ENCODE results near the gene MED29. TPM values are rescaled to one million over a fixed set of nuclear protein-coding genes. Genes with fewer than 3 reads are reported as not detected.

Gene MED29
- total RNA-seq (2014; rRNA removed): 17.0 and 30.1 TPM in 2 replicates
- Bru-seq, nascent RNA: percentile 65 among the genes with signal in this experiment
- percentile 81 among the genes with signal in this experiment for BruChase-seq, experiment 1, labeled RNA remaining after a 6-hour chase
- percentile 76 among the genes with signal in this experiment for BruChase-seq, experiment 2, labeled RNA remaining after a 2-hour chase
- long read RNA-seq, transcript MED29-201 (4 exons, 3,653 nt): major isoform, 24 of 47 reads
- long read RNA-seq, partial matches to known transcripts: 1 of 47 reads
- long read RNA-seq, other reads (novel, unspliced or antisense): 22 of 47 reads

DNA sequence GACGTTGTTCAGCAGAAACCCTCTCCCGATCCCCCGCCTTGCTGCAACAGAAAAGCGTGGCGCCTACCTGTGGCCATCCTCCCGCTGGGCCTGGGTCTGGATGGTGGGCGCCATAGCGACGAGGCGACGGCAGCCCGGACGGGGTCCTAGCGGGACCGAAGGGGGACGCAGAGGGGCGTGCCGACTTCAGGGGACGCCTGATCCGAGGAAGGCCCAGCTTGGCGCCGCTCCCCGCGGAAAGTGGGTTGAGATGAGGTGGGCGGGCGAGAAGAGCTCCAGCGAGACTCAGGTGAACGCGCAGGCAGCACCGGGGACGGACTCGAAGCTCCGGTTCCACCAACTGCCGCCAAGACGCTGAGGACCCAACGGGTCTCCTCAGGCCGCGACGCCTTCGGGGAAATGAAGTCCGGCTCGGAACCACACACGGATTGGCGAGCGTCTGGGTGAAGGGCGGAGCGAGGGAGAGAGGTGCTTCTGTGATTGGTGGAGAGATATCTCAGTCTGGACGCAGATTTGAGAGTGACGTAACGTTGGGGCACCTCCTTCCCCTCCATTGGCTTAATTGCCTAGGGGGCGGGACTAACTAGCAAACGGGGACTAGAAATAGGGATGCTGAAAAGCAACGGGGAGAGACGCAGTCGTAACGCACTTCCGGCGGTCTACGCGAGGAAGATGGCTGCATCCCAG, at the start of gene MED29, which contains the start of gene PAF1:
TSS of gene MED29 (plus strand) at position 628 of the 687 bp plus-strand sequence. CDS start at position 673, 45 bp downstream.
TSS of gene PAF1 (minus strand) at position 356 of the 687 bp plus-strand sequence. CDS start at position 114, 242 bp downstream.
- intact Hi-C loops (cut with micrococcal nuclease): no loop called here
- Histone ChIP-seq H3K4me2 (ENCODE audit: low read length) (peak within 1 kb of the TSS; percentile 96), H3K9ac (ENCODE audit: low read length) (peak within 1 kb of the TSS; percentile 95), H3K9me3 (ENCODE audit: low read length) (no peaks in the 10 kb centered on the region), H3K27ac (ENCODE audit: low read length) (peak within 1 kb of the TSS; percentile 81), H3K9me2 (replicated peaks; ENCODE audit: low read length) (no peaks in the 10 kb centered on the region), H3K4me1 (ENCODE audit: insufficient read depth, low read length) (peaks cover 6% of the 10 kb centered on the region; the same call in 1 of the 2 replicates), H3K27me3 (ENCODE audit: low read length) (no peaks in the 10 kb centered on the region), H3K79me2 (ENCODE audit: low read length) (peaks cover 25% of the 10 kb centered on the region), H4K20me1 (ENCODE audit: low read length) (no peaks in the 10 kb centered on the region), H3K36me3 (ENCODE audit: low read depth, low read length) (no peaks in the 10 kb centered on the region; the same call in none of the 2 replicates), H3F3A (ENCODE audit: low read length, unreplicated experiment) (no peaks in the 10 kb centered on the region), H2AFZ (ENCODE audit: low read length) (peak within 1 kb of the TSS; percentile 92), H3K4me3 (ENCODE audit: low read length) (peak within 1 kb of the TSS; percentile 97)
- BruUV-seq (replicated peaks): no TSS peak
- DNase-seq: peak; percentile 98
- TF ChIP-seq EZH2phosphoT487 (IDR thresholded peaks at IDR 0.05; ENCODE audit: borderline replicate concordance, low read length) (no peak), CTCF (conservative IDR thresholded peaks at IDR 0.05; ENCODE audit: low read depth, low read length) (no peak), EZH2 (IDR thresholded peaks at IDR 0.05; ENCODE audit: low read length, unreplicated experiment) (no peak)
- peak; percentile 95 for ATAC-seq
- ChIA-PET CTCF (interaction anchor here (0.6 kb wide), 1 partner anchor 109 kb away, joined by 8 read pairs; no protein-coding TSS in a partner anchor), POLR2A (ENCODE audit: unreplicated experiment) (interaction anchor here (0.9 to 1.6 kb wide), 2 partner anchors 11 to 13 kb away, joined by 4 read pairs; no protein-coding TSS in a partner anchor)

DNA sequence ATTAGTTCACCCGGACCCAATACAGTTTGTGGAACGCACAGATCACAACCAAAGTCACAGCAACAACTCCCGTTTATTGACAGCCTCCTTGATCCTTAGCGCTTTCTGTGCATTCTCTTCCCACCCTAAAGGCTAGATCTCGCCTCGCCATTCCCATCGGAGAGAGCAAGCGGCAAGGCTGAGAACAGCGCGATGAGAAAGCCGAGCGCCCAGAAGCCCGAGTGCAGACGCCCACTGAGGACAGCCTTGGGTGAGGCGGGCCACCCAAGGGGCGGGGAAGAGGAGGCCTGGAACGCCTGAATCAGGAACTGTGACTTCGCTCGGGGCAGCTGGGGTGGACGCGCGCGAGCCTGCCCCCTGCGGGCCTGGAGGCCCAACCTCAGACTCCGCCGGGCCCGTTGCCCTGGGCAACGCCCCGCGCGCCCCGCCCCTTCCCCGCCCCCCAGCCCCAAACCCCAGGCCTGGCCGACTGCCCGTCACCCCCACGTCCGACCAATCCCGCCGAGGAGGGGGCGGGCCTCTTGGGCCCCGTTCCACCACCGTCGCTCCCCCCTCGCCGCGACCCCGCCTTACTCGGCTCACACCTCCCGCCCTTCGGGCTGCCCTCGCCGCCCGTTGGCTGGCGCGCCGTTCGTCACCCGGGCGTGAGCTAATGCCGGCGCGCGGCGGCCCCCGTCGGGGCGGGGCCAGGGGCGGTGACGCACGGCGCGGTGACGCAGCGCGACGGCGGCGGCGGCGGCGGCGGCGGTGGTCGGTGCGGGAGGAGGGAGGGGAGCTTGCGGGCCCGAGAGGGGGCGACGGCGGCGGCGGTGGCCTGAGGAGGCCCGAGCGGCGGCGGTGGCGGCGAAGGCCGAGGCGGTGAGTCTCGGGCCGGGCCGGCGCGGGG, 49.2 kb upstream of the MED29 start, which contains the start of gene SAMD4B:
TSS of gene SAMD4B (plus strand) at position 703 of the 886 bp plus-strand sequence. CDS start 14,473 bp downstream, outside the sequence.
- DNase-seq (peak; percentile 94), ATAC-seq (peak; percentile 89)
- peaks cover 47% of the 10 kb centered on the region for H3K79me2 ChIP-seq (ENCODE audit: low read length)
- H3K4me3 ChIP-seq (ENCODE audit: low read length): peak within 1 kb of the TSS; percentile 79
- peak within 1 kb of the TSS; percentile 90 for H3K9ac ChIP-seq (ENCODE audit: low read length)
- no peaks in the 10 kb centered on the region for H3K9me3 ChIP-seq (ENCODE audit: low read length)
- H3K4me2 ChIP-seq (ENCODE audit: low read length): peak within 1 kb of the TSS; percentile 91
- H3K4me1 ChIP-seq (ENCODE audit: insufficient read depth, low read length): peaks cover 12% of the 10 kb centered on the region
- H3K27ac ChIP-seq (ENCODE audit: low read length): no peak within 1 kb of the TSS
- TF ChIP-seq EZH2 (IDR thresholded peaks at IDR 0.05; ENCODE audit: low read length, unreplicated experiment): no peak
- TF ChIP-seq CTCF (conservative IDR thresholded peaks at IDR 0.05; ENCODE audit: low read depth, low read length): peak; percentile 41
- TF ChIP-seq EZH2phosphoT487 (IDR thresholded peaks at IDR 0.05; ENCODE audit: borderline replicate concordance, low read length): no peak
- no peaks in the 10 kb centered on the region for H4K20me1 ChIP-seq (ENCODE audit: low read length)
- ChIA-PET POLR2A (ENCODE audit: unreplicated experiment) (interaction anchor here (0.6 to 0.7 kb wide), 3 partner anchors 56 to 349 kb away, joined by 3 to 4 read pairs (median 3); no protein-coding TSS in a partner anchor), CTCF (no interaction called here)
- H3F3A ChIP-seq (ENCODE audit: low read length, unreplicated experiment): no peaks in the 10 kb centered on the region
- H3K27me3 ChIP-seq (ENCODE audit: low read length): no peaks in the 10 kb centered on the region
- intact Hi-C loops (cut with micrococcal nuclease): no loop called here
- TSS peak; percentile 76 for BruUV-seq (replicated peaks)
- H3K9me2 ChIP-seq (replicated peaks; ENCODE audit: low read length): no peaks in the 10 kb centered on the region
- H2AFZ ChIP-seq (ENCODE audit: low read length): peak within 1 kb of the TSS; percentile 89
- H3K36me3 ChIP-seq (ENCODE audit: low read depth, low read length): no peaks in the 10 kb centered on the region; the same call in 1 of the 2 replicates

All from PC-3 (cell line).